ENCODE data around the gene UBE2F.
"Not testable (repeated sequence)": the region's sequence is repeated elsewhere in the genome, so short reads cannot be mapped to it uniquely, and the experiment has no call there.

Gene UBE2F

DNA sequence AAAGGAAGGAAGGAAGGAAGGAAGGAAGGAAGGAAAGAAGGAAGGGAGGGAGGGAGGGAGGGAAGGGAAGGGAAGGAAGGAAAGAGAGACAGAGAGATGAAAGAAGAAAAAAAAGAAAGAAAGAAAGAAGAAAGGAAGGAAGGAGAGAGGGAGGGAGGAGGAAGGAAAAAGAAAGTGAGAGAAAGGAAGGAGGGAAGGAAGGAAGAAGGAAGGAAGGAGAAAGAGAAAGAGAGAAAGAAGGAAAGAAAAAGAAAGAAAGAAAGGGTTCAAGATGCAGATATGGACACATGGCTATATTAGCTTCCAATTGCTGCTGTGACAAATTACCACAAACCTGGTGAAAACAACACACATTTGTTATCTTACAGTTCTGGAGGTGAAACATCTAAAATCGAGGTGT is 20.4 kb upstream of the UBE2F start:
- no peak for DNase-seq

DNA sequence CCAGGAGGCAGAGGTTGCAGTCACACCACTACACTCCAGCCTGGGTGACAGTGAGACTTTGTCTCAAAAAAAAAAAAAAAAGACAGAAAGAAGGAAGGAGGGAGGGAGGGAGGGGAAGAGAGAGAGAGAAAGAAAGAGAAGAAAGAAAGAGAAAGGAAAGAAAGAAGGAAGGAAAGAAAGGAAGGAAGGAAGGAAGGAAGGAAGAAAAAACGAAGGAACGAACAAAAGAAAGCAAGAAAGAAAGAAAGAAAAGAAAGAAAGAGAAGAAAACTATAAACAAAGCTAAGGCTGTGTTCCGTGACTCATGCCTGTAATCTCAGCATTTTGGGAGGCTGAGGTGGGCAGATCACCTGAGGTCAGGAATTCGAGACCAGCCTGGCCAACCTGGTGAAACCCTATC is 15.5 kb upstream of the UBE2F start:
- not testable (repeated sequence) for DNase-seq

DNA sequence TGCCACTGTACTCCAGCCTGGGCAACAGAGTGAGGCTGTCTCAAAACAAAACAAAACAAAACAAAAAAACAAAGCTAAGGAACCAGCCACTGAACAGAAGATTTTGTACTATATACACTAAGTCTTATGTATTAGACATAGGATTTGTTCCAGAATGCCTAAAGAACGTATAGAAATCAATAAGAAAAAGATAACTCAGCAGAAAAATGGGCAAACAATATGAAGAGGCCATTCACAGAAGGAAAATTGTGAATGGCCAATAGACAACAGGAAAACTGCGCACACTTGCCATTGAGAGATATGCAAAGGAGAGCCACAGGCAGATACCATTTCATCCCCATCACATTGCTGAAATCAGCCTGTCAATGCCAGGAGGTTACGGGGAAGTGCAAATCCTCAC is 14.9 kb upstream of the UBE2F start:
- DNase-seq: no peak

DNA sequence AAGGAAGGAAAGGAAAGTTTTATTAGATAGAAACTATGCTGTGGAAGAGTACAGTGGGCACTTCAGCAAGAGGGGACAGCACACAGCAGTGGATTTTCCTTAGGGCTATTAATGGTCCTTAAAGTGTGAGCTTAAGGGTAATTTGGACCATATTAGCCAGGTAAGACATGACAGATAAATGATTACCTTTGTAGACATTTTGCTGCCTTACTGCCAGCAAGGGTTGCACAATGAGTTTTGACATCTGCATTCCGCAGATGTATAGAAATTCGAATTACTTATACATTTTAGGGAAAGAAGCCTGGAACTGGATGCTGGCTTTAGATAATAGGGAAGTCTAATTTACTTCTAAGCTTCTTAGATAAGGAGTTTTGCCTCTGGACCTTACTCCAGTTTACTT is 14.0 kb upstream of the UBE2F start:
- DNase-seq: no peak

DNA sequence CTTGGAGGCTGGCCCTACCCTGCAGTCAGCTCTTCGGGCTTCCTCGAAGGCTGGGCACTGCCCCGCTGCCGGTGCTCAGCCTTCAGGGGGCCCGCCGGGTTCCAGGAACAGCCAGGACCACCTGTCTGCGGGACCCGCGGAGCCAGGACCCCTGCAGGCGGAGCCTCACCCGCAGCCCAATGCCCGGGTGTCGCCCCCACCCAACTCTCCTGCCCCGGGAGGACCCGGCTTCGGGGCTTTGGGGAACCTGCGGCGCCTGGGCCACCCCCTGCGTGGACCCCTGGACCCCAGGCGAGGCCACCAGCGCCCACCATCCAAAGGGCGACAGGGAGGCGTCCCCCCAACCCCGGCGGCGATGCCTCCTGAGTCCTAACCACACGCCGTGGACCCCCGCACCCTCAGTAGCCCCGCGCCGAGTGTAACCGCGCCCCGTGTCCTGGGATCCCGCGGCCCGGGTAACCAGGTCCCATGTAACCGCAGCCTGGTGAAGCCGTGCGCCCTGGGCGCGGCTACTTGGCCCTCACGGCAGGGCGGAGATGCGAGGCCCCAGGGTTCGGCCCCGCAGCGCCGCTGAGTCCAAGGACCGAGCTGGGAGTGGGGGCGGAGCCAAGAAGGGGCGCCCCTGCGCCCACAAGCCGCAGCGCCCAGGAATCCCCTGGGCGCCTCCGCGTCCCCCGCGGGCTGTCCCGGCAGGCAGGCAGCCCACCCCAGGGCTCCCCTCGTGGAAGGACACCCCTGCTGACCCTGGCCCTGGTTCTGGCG is 11.0 kb upstream of the UBE2F start:
- no peak for DNase-seq

DNA sequence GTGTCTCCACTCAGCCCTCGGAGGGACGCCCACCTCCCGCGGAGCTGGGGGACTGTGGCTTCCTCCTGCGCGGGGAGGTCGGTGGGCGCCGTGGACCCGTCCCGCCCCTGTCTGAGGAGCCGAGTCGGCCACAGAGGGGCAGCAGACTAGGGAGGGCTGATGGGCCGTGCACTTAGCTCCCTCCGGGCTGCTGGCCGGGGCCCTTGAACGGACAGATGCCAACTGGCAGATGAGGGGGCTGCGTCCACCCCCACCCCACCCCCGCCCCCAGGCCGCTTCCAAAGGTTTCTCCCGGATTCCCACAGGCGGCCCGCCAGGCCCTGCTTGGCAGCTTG is 10.4 kb upstream of the UBE2F start:
- DNase-seq: no peak

DNA sequence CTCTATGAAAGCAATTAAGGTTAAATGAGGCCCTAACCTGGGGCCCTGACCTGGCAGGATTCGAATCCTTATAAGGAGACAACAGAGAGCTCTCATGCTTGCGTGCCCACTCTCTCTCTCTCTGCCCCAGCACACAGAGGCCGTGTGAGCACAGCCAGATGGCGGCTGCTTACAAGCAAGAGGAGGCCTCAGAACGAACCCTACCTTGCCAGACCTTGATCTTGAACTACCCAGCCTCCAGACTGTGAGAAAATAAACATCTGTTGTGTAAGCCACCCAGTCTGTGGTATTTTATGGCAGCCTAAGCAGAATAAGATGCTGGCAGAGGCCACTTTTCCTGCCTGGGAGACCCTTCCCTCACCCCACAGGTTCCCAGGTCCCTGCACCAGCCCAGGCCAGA is 5.2 kb upstream of the UBE2F start:
- DNase-seq: no peak

DNA sequence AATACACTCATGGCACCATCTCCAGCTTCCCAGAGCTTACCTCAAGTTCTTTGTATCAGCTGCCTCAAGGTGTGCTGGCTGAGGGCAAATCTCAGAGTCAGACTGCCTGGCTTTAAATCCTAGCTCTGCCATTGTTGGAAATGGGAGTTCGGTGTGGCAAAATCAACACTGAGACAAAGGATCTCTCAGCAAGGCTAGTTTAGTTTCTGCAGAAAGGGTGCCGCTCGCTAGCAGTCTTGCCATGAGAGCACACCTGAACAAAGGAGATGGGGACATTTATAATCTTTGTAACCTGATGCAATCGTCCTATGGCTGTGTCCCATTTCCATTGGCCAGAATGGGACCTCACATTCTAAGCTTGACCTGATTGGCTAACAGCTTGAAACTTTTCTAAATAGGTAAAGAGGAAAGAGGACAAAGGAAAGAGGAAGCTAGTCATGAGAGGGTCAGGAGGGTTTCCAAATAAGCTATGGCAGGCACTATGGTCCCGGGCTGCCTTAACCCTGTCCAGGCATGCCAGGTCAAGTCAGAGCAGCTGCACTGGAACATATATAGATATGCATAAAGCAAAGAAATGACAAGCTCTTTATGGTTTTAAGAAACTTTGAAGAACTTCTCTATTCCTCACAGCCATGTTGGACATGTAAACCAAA is 4.3 kb upstream of the UBE2F start:
- DNase-seq: no peak

DNA sequence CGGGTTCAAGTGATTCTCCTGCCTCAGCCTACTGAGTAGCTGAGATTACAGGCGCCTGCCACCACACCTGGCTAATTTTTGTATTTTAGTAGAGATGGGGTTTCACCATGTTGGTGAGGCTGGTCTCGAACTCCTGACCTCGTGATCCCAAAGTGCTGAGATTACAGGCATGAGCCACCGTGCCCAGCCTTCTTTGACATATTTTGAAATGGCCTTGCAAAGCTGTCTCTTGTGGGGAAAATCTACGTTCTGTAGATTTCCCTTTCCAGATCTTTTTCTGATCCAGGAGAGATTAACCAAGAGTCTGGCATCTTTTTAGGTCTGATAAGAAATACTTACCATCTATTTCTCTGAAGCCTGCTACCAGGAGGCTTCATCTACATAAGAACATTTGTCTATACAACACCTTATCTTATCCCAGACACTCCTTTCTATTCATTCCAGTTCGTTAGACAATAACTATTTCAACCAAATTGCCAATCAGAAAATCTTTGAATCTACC is 3.3 kb upstream of the UBE2F start:
- DNase-seq: not testable (repeated sequence)

DNA sequence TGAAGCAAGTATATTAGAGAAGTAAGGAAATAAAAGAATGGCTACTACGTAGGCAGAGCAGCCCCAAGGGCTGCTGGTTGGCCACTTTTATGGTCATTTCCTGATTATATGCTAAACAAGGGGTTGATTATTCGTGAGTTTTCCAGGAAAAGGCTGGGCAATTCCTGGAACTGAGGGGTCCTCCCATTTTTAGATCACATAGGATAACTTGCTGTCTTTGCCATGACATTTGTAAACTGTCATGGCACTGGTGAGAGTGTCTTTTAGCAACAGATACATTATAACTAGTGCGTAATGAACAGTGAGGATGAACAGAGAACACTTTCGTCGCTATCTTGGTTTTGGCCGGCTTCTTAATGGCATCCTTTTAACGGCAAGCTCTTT is 2.6 kb upstream of the UBE2F start:
- DNase-seq: no peak

DNA sequence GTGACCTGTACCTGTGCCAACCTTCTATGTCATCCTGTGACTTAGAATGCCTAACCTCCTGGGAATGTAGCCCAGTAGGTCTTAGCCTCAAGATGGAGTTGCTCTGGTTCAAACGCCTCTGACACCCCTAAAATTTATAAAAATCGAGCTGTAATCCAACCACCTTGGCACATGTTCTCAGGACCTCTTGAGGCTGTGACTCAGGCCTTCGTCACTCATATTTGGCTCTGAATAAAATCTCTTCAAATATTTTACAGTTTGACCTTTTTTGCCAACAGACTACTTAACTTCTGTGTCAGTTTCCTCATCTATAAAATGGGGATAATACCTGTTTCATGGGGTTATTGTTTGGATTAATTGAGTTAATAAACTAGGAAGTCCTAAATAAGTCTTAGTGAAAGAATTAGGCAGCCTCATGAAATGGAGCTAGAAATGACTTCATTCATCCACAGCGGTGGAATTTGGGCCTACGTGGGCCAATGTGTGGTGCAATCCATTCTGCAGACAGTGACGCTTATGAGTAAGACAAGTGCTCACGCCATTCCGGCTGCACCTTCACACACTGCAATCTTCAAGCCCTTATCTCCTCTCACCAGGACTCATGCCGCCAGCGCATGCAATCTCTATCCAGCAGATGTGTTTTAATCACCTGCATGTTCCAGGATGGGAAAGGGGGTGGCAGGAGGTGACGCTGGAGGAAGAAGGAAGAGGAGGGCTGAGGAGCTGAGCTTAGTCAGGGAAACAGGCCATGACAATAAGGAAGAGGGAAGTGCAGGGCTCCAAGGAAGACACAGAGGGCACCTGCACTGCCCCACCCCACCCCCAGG is 2.0 kb upstream of the UBE2F start:
- no peak for DNase-seq

DNA sequence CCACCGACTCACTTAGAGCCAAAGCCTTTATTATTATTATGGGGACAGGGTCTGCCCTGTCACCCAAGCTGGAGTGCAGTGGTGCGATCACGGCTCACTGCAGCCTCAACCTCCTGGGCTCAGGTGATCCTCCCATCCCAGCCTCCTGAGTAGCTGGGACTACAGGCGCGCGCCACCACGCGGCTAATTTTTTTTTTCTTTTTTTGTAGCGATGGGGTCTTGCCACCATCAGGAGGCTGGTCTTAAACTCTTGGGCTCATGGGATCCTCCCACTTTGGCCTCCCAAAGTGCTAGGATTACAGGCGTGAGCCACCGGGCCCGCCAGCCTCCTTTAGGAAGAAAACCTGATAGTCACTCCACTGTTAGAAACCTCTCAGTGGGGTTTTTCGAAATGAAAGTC is 970 bp upstream of the UBE2F start:
- not testable (repeated sequence) for DNase-seq

DNA sequence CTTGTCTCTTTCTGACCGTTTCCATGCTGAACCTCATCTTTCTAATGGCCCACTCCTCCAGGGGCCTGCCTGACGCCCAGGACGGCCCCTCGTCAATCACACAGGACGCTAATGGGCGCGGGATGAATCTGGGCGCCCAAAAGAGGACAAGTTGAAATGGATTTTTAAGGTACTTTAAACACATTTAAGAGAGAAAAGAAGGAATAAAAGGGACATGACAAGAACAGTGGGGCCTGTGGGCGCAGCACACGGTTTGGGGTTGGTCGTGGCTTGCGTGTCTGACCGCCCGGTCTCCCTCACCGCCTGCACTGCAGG is 607 bp upstream of the UBE2F start:
- DNase-seq: no peak

DNA sequence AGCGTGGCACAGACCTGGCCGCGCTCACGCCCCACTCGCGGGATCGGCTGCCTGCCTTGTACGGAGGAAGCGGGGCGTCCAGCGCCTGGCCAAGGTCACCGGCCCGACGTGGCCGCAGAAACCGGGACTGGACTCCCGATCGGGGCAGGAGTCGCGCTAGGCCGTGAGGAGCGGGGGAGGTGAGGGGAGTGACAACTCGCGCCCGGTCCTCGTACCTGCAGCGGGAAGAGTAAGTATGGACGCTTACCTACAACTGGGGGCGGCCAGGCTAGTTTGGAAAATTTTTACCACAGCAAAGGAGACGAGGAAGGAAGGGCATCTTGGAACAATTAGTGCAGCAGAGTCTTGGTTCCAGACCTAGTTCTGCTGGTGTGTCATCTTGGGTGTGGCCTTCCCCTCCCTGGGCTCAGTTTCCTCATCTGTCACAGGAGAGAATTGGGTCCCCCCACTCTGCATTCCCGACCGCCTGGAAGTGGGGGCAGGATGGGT is 693 bp downstream of the UBE2F start:
- peak; percentile 71 for DNase-seq

DNA sequence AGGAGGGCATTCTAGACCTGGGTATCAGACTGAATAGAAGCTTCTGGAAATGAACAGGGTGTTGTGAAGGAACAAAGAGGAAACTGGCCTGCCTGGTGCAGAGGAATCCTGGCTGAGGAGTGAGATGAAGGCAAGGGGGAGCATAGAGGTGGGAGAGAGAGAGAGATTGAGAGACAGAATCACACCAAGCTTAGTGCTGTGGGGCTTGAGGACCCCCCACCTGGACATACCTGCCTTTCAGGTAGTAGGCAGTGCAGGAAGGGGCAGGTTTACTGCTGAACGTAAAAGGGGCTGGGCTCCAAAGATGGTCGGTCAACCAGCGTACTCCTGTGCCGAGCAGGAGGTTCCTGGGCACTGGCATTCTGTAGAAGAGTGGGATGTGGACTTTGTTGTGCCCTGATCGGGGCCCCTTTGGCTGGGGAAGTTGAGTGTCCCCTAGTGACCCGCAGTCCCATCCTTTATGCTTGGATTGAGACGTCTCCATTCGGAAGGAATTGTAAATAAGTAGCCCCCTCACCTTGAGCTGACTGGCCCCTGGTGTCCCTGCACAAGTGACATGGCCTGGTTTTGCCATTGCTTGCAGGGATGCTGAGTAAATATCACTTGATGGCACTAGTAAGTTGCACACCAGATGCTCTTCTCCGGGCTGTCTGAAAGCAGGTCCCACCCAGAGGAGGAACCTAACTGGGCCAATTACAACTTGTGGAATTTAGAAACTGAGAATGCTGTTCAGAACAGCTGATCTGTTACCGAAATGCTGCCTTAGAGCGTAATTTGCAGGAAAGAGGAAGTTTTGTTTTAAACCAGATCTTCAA is 1.4 kb downstream of the UBE2F start:
- no peak for DNase-seq

DNA sequence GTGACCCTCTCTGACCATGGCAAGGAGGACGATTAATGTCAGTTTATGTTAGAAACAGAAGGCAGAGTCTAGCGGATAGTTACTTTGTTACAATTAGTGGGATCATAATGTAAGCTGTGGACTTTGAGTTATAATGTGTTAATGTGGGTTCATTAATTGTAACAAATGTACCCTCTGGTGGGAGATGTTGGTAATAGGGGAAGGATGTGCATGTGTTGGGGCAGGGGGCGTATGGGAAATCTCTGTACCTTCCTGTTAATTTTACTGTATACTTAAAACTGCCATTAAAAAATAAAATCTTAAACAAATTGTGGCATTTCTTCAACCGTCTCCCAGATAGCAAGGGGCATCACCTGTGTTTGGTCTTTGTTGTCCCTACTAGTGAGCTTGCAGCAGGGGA is 4.8 kb downstream of the UBE2F start:
- no peak for DNase-seq

DNA sequence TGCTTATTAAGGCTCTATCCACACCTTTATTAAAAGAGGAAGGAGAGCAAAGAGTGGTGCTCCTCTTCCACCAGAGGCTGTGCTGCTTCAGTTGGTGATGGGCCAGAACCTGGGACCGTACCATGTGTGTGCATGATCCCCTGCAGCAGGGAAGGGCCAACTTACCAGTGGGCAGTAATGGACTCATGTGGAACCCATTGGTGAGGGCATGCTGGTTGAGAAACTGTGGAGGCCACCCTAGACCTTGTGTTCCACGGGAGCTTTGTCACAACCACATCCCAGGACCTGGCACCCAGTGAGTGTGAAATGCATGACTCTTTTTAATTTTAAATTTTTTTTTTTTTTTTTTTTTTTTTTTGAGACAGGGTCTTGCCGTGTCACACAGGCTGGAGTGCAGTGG is 5.4 kb downstream of the UBE2F start:
- DNase-seq: no peak

DNA sequence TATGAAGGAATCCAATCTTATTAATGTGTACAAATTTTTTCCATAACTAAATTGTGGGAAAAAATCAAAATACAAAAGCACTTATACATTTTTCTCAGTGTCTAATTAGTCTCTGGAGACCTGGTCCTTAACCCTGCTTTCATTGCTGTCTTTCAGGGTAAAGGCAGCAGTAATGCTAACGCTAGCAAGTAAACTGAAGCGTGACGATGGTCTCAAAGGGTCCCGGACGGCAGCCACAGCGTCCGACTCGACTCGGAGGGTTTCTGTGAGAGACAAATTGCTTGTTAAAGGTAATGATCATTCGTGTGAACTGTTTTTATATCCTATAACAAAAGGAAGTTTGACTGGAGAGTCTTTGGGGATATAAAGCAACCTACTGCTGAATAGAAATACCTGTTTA is 6.1 kb downstream of the UBE2F start:
- no peak for DNase-seq

DNA sequence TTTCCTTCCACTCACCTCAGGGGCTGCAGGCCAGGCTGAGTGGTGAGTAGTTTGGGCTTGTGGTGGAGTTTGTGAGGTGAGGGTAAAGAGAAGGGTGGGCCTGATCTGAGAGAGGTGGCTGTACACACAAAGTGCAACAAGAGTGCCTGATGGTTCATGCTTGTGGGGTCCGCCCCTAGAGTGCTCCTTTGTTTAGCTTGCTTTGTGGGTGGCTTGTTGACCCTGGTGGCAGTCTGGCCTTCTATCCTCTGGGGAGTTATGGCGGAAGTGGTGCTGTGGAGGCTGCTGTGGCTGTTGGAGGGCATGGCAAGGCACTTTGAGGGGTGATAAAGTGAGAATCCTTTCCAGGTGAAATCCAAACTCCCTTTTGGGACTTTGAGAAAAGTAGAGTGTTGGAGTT is 10.6 kb downstream of the UBE2F start:
- no peak for DNase-seq

DNA sequence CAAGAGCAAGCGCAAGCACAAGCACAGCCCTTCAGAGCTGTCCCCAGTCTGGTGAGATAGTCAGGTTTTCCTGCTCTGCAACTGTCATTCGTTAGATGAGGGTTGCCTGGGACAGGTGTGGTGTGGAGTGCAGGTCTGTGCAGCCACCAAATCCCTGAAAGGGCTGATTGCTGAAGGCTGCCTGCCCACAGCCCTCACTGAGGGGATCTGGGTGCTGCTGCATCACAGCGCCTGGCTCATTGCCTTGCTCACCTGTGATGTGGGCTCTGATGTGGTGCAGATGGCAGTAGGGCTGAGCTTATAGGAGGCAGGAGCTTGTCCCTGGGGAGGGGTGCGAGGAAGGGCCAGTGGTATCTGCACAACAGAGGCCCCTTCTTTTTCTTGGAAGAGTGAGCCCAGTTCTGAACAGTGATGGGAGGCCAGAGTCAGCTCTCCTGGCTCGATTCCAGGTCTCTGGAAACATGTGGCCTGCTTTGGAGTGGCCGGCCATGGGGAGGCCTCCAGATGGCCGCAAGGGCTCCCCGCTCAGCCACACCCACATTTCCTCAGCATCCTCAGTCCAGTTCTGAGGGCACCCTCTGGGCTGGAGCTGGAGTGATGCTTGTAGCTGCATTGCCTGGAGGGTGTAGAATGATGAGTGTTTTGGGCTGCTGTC is 11.4 kb downstream of the UBE2F start:
- DNase-seq: no peak

DNA sequence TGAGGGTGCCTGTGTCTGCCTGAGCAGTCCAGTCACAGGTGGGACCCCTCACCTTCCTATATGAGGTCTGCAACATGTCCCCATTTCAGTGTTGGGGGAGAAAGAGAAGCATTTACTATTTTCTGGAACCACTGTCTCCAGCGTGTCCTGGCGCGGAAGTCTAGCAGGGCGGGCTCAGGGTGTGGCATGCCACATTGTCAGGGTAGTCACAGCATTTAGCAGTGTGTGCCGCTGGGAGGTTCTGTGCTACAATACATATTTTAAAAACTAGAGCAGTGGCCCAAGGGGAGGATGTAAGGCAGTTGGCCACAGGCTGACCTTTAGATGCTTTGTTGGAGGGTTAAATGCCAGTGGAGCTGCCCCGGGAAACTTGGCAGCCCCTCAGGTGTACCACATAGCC is 12.5 kb downstream of the UBE2F start:
- no peak for DNase-seq

DNA sequence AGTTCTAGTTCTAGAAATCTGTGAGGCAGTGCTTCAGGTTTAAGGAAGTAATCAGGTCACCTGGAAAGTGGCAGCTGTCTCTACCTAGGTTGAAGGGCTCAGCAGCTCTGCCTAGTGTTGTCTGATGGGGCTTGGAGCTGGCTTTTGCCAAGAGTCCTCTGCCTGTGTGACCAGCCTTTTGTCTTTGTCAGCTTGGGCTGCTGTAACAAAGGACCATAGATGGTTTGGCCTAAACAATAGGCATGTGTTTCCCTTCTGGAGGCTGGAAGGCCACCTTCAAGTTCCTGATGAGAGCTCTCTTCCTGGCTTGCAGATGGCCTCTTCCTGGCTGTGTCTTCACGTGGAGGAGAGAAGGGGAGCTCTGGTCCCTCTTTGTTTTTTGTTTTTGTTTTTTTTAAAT is 13.3 kb downstream of the UBE2F start:
- no peak for DNase-seq

DNA sequence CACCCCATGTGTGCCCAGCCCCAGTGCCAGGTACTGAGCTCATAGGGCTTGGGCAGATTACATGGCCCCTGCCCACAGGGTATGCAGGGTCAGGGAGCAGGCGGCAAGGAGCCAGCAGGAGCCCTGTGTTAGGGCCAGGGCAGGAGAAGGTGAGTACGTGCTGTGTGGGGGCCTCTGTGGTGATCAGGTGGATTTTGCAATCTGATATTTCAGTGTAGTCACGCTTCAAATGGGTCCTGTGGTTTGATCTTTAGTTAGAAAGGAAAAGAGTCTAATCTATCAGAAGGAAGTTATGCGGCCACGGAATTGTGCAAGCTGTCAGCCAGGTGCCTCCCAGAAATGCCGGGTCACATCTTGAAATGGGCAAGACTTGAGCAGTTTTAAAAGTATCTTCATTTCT is 13.9 kb downstream of the UBE2F start:
- no peak for DNase-seq
